K562 (cell line): Measurements from ENCODE around the gene PRDM12. TPM values are rescaled to one million over a fixed set of nuclear protein-coding genes. Genes with fewer than 3 reads are reported as not detected.

ENCODE experiments used
- ATAC-seq: fragments of 200-7000 bp; cut with Tn5 transposase; 3 replicates; pipeline ENCODE4 v1.9.1; 2020; ENCODE audit warnings: moderate library complexity
- BruUV-seq: library from RNA; stranded (reverse); fragments of 400-500 nt; replicated peaks from 2 replicates; lab custom pipeline; 2021; lab: Mats Ljungman, UMichigan
- CTCF ChIA-PET: fragments of 300-600 bp; formaldehyde crosslinking; extraction: SDS; loops from one replicate; lab custom pipeline; 2021; ENCODE audit warnings: low intra/inter-chr PET ratio; lab: Yijun Ruan, JAX
- POLR2A ChIA-PET: fragments of 300-600, 350-650 bp; sonication (Branson Sonifier 250); formaldehyde crosslinking; extraction: SDS; loops from one replicate; lab custom pipeline; 2021; ENCODE audit warnings: antibody characterized with exemption, inconsistent platforms; lab: Yijun Ruan, JAX
- DNase-seq, 4 experiments: peaks; one replicate each; pipeline versions ENCODE4 v3.0.0 to v3.0.0-alpha.2; 2011 to 2018; ENCODE audit warnings: low spot score in 3 of 4, mixed read lengths in 3 of 4; ENCODE audit errors: extremely low read depth in 1 of 4
- FAIRE-seq: peaks from 2 replicates; lab custom pipeline; 2011; peaks lifted over from hg19 to GRCh38; lab: Jason Lieb, UNC
- H2AFZ ChIP-seq: 2 replicates; pipeline ENCODE4 v1.6.0; 2011; ENCODE audit warnings: low read depth, low read length, control low read depth, inconsistent platforms
- H3K27ac ChIP-seq: fragments of 200-600 bp; 3 replicates; pipeline ENCODE4 v1.8.0; 2011; ENCODE audit warnings: low read depth, mild to moderate bottlenecking, control low read depth, inconsistent platforms, low read length, moderate library complexity, mixed read lengths; ENCODE audit errors: extremely low read depth
- H3K27me3 ChIP-seq, 2 experiments: fragments of 300-600 bp in 1 of 2; 2 replicates in 1 of 2; 3 replicates in 1 of 2; pipeline versions ENCODE4 v1.6.0 to v1.8.0; 2011; ENCODE audit warnings: inconsistent platforms in 2 of 2, low read length in 2 of 2, mild to moderate bottlenecking in 1 of 2, mixed read lengths in 1 of 2, moderate library complexity in 1 of 2; ENCODE audit not compliant: control insufficient read depth in 2 of 2, insufficient read depth in 2 of 2
- H3K36me3 ChIP-seq: fragments of 300-600 bp; 3 replicates; pipeline ENCODE4 v1.8.0; 2011; ENCODE audit warnings: mild to moderate bottlenecking, low read length, inconsistent platforms; ENCODE audit not compliant: control insufficient read depth, insufficient read depth
- H3K4me1 ChIP-seq, 2 experiments: fragments of 200-600 bp in 1 of 2; replicated peaks in 1 of 2; 2 replicates in 1 of 2; 3 replicates in 1 of 2; pipeline versions ENCODE4 v1.5.1 to v1.8.0; 2011; ENCODE audit warnings: inconsistent platforms in 2 of 2, low read length in 2 of 2, mild to moderate bottlenecking in 1 of 2, mixed read lengths in 1 of 2, moderate library complexity in 1 of 2; ENCODE audit not compliant: control insufficient read depth in 2 of 2, insufficient read depth in 2 of 2
- H3K4me2 ChIP-seq: 2 replicates; pipeline ENCODE4 v1.6.1; 2011; ENCODE audit warnings: low read length, control low read depth, inconsistent platforms, mixed read lengths; ENCODE audit not compliant: insufficient read depth
- H3K4me3 ChIP-seq: fragments of 200-600 bp; sonication (generic), shearing (Covaris generic); 2 replicates; pipeline ENCODE4 v1.5.1; 2016; ENCODE audit warnings: control low read depth, inconsistent platforms
- H3K79me2 ChIP-seq: fragments of 200-600 bp; 3 replicates; pipeline ENCODE4 v1.8.0; 2011; ENCODE audit warnings: low read length, inconsistent platforms; ENCODE audit not compliant: control insufficient read depth, insufficient read depth
- H3K9ac ChIP-seq, 2 experiments: 2 replicates each; pipeline versions ENCODE4 v1.6.0 to v1.6.1; 2011; ENCODE audit warnings: low read depth in 2 of 2, low read length in 2 of 2, control low read depth in 1 of 2, inconsistent platforms in 1 of 2, mild to moderate bottlenecking in 1 of 2, mixed read lengths in 1 of 2; ENCODE audit not compliant: insufficient read depth in 1 of 2
- H3K9me1 ChIP-seq: one replicate; pipeline ENCODE4 v1.6.0; 2011; ENCODE audit warnings: inconsistent platforms, mild to moderate bottlenecking, low read length, moderate library complexity; ENCODE audit not compliant: control insufficient read depth, insufficient read depth
- H3K9me3 ChIP-seq: replicated peaks from 2 replicates; pipeline ENCODE4 v1.5.1; 2011; ENCODE audit warnings: low read depth, low read length, inconsistent platforms; ENCODE audit not compliant: control insufficient read depth, insufficient read depth
- H4K20me1 ChIP-seq: replicated peaks from 2 replicates; pipeline ENCODE4 v1.6.1; 2011; ENCODE audit warnings: low read length, inconsistent platforms, mixed read lengths; ENCODE audit not compliant: control insufficient read depth, insufficient read depth
- CXXC5 ChIP-seq: fragments of 250-450 bp; sonication (Bioruptor Pico); IDR thresholded peaks from 2 replicates; pipeline ENCODE4 v1.8.0; 2022; ENCODE audit warnings: inconsistent platforms, mild to moderate bottlenecking, moderate library complexity
- FOXM1 ChIP-seq, 2 experiments: fragments of 450-650 bp in 1 of 2; sonication (generic) in 1 of 2; formaldehyde crosslinking in 1 of 2; IDR thresholded peaks; 2 replicates each; pipeline versions ENCODE4 v1.6.1 to v1.9.0; 2017 to 2022; ENCODE audit warnings: low read depth in 2 of 2, mild to moderate bottlenecking in 2 of 2, missing genetic modification reagents in 1 of 2, moderate library complexity in 1 of 2
- GTF2A2 ChIP-seq: IDR thresholded peaks from 2 replicates; pipeline ENCODE4 v1.6.1; 2016; ENCODE audit warnings: mild to moderate bottlenecking, missing genetic modification characterization, missing compliant biosample characterization
- POLR2G ChIP-seq: fragments of 200-400 bp; formaldehyde crosslinking; IDR thresholded peaks from 2 replicates; pipeline ENCODE4 v1.6.1; 2017; ENCODE audit warnings: low read depth, mild to moderate bottlenecking, antibody characterized with exemption, low read length, moderate library complexity
- PRMT5 ChIP-seq: sonication (generic); formaldehyde crosslinking; IDR thresholded peaks from 2 replicates; pipeline ENCODE4 v1.5.0; 2020; ENCODE audit warnings: missing genetic modification reagents
- TAF1 ChIP-seq: IDR thresholded peaks from 2 replicates; pipeline ENCODE4 v1.6.1; 2011; ENCODE audit warnings: mild to moderate bottlenecking, low read length, moderate library complexity; ENCODE audit not compliant: insufficient read depth, control insufficient read depth, severe bottlenecking; ENCODE audit errors: extremely low read depth
- TFAM ChIP-seq: fragments of 250-450 bp; sonication (Bioruptor Pico); conservative IDR thresholded peaks from 2 replicates; pipeline ENCODE4 v1.5.0; 2021; ENCODE audit warnings: mild to moderate bottlenecking, moderate library complexity
- ZNF197 ChIP-seq: fragments of 200-800 bp; sonication (Bioruptor generic); IDR thresholded peaks from 2 replicates; pipeline ENCODE4 v1.6.1; 2016; ENCODE audit warnings: low read depth, missing genetic modification characterization, missing compliant biosample characterization
- ZNF24 ChIP-seq: fragments of 450-650 bp; IDR thresholded peaks from 2 replicates; pipeline ENCODE4 v1.6.1; 2016
- ZNF395 ChIP-seq: fragments of 200-800 bp; sonication (Bioruptor generic); IDR thresholded peaks from 2 replicates; pipeline ENCODE4 v1.6.1; 2017; ENCODE audit warnings: missing genetic modification characterization, missing compliant biosample characterization
- ZNF41 ChIP-seq: fragments of 250-450 bp; sonication (Bioruptor Pico); conservative IDR thresholded peaks from 2 replicates; pipeline ENCODE4 v1.4.0; 2020; ENCODE audit warnings: mild to moderate bottlenecking
- ZNF431 ChIP-seq: sonication (generic); formaldehyde crosslinking; IDR thresholded peaks from 2 replicates; pipeline ENCODE4 v1.8.0; 2022; ENCODE audit warnings: mild to moderate bottlenecking, missing genetic modification reagents
- WGBS: fragments of 100-300 bp; shearing (Covaris generic); methylation state at CpG from one replicate; pipeline ENCODE4 v1.1.6; 2016; ENCODE audit warnings: low coverage, mixed read lengths; ENCODE audit not compliant: insufficient coverage; ENCODE audit errors: missing lambda C conversion rate; 5-methylcytosine and 5-hydroxymethylcytosine counted together
- in situ Hi-C: fragments of 300-500 bp; cut with MboI; formaldehyde crosslinking; loops from 4 replicates; pipeline ENCODE4 v1.15.0; 2018; ENCODE audit warnings: inconsistent platforms, mixed read lengths
- intact Hi-C: fragments of 100-400 bp; cut with micrococcal nuclease; formaldehyde crosslinking; loops from 2 replicates; pipeline ENCODE4 v1.14.2; 2022
- polyA plus RNA-seq, 8 experiments: library from polyadenylated mRNA; depleted of rRNA in 4 of 8; stranded (reverse) in 5 of 8; unstranded in 3 of 8; fragments of >200 nt; fragmentation: Nextera tagmentation in 2 of 8; fragmentation: Illumina TruSeq in 1 of 8; extraction: Ambion mirVana in 2 of 8; extraction: Trizol in 1 of 8; gene quantifications; 2 replicates each; pipeline versions ENCODE4 v1.2.1 to v1.2.3, GENCODE V29; 2011 to 2014; ENCODE audit warnings: inconsistent platforms in 1 of 8, missing spikeins in 1 of 8
- total RNA-seq, 7 experiments: library from RNA; depleted of rRNA in 6 of 7; stranded (reverse); fragments of >200 nt in 6 of 7; fragmentation: Illumina TruSeq in 2 of 7; extraction: Trizol in 2 of 7; gene quantifications; 2 replicates each; pipeline versions ENCODE4 v1.2.1 to v1.2.3, GENCODE V29; 2011 to 2021; ENCODE audit warnings: low replicate concordance in 1 of 7
- TF ChIP-seq, protein P1 (sequence below): sonication (generic); formaldehyde crosslinking; IDR thresholded peaks from 2 replicates; pipeline ENCODE4 v1.8.0; 2022; ENCODE audit warnings: missing genetic modification reagents, mild to moderate bottlenecking, borderline replicate concordance

Gene PRDM12
- total and polyA plus RNA-seq, 9 of the 15 experiments (the other 6 are each of a cell fraction or from before 2014, with no cell fraction given): 0.04 to 0.22 (median 0.07) TPM; not detected in 3

DNA sequence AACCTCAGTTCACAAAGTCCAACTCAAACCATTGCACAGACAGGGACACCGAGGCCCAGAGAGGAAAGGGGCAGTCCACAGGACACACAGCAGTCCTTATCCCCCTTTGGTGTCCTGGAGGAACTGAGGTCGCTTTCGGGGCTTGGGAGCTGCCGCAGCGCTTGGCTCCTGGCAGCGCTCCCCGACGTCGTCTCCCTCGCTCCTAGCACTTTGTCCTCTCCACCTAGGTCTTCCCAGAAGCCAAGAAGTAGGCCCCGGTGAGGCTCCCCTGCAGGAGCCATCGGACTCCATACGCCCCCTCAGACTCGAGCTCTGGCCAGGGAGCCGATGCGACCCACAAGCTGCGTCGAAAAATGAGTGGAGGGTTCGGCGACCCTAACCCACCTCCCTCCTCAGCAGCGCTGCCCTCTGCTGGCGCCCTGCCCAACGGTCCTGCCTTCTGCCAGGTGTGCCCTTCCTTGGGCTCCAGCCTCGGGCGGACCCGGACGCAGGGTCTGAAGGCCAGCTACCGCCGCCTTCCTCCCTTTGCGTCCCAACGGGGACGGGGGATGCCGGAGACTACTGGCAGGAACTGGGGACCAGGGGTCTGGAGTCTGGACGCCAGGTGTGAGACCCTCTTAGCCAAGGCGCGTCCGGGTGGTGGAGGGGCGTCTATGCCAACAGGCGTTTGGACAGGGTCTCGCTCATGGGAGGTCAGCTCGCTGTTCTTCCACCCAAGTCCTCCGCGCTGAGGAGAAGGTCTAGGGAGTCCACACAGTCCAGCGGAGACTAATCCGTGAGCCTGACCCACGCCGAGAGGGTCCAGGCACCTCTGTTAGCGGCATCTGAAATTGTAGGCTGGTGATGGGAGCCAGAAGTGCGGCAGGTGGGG lies 2.1 kb upstream of the PRDM12 start:
- WGBS: 46% methylated on average over 25 of the region's 49 CpGs
- ChIA-PET POLR2A (interaction anchor here (0.6 kb wide), 1 partner anchor 13 kb away, joined by 3 read pairs; no protein-coding TSS in a partner anchor), CTCF (no interaction called here)
- Histone ChIP-seq H3K9ac (no peak overlapping the region), H4K20me1 (peaks cover 6% of the 10 kb centered on the region), H3K4me3 (no peak overlapping the region), H3K36me3 (no peaks in the 10 kb centered on the region), H3K27me3 (peaks cover 73 to 88% of the 10 kb centered on the region in 2 experiments), H3K9me1 (no peaks in the 10 kb centered on the region), H3K9me3 (no peaks in the 10 kb centered on the region), H3K4me1 (peaks cover 0 to 69% of the 10 kb centered on the region in 2 experiments; a peak in 2 of 5 replicates), H2AFZ (no peak overlapping the region), H3K27ac (no peak overlapping the region), H3K4me2 (no peak overlapping the region), H3K79me2 (no peaks in the 10 kb centered on the region)
- intact Hi-C loops (no loop called here), in situ Hi-C loops (no loop called here)
- DNase-seq (no peak), FAIRE-seq (no peak), ATAC-seq (no peak)
- TF ChIP-seq ZNF41 (CRISPR knock-in tag): no peak
- no peak for TF ChIP-seq ZNF431 (CRISPR knock-in tag)
- TF ChIP-seq ZNF197 (CRISPR knock-in tag): no peak
- BruUV-seq: no TSS peak

DNA sequence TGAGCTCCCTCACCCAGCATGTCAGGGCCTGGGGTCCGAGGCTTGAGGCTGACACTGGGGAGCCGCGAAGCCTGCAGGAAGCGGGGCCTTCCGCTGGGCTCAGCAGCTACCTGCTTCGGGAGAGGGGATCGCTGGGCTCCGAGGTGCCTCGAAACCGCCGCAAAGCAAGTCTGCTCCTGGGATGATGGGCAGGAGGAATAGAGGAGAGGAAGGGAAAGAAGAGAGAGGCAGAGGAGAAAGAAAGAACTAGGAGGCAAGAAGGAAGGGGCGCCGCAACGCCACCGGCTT lies 1.5 kb upstream of the PRDM12 start:
- Histone ChIP-seq H3K4me1 (peaks cover 0 to 69% of the 10 kb centered on the region in 2 experiments; a peak in 2 of 5 replicates), H4K20me1 (peaks cover 6% of the 10 kb centered on the region), H3K4me3 (no peak overlapping the region), H3K27me3 (peaks cover 73 to 90% of the 10 kb centered on the region in 2 experiments), H2AFZ (no peak overlapping the region), H3K9me3 (no peaks in the 10 kb centered on the region), H3K27ac (no peak overlapping the region), H3K36me3 (no peaks in the 10 kb centered on the region), H3K9me1 (no peaks in the 10 kb centered on the region), H3K9ac (no peak overlapping the region), H3K4me2 (no peak overlapping the region), H3K79me2 (no peaks in the 10 kb centered on the region)
- no peak for DNase-seq
- in situ Hi-C loops (no loop called here), intact Hi-C loops (no loop called here)
- POLR2A ChIA-PET: interaction anchor here (0.5 kb wide), 1 partner anchor 336 kb away, joined by 3 read pairs; no protein-coding TSS in a partner anchor
- WGBS: 24% methylated on average over 11 of the region's 15 CpGs
- CTCF ChIA-PET: no interaction called here
- no TSS peak for BruUV-seq
- no peak; the same call in 2 of the 3 replicates for ATAC-seq
- no peak for FAIRE-seq
- TF ChIP-seq TFAM (CRISPR knock-in tag) (no peak), FOXM1 (IDR thresholded peaks at IDR 0.05; ENCODE audit: low read depth) (no peak), FOXM1 (CRISPR knock-in tag; IDR thresholded peaks at IDR 0.05; ENCODE audit: low read depth) (no peak), POLR2G (no peak), PRMT5 (CRISPR knock-in tag) (no peak), CXXC5 (CRISPR knock-in tag) (no peak), TAF1 (no peak), ZNF395 (CRISPR knock-in tag) (no peak), ZNF24 (no peak), GTF2A2 (tag) (no peak)
- TF ChIP-seq, protein P1, sequence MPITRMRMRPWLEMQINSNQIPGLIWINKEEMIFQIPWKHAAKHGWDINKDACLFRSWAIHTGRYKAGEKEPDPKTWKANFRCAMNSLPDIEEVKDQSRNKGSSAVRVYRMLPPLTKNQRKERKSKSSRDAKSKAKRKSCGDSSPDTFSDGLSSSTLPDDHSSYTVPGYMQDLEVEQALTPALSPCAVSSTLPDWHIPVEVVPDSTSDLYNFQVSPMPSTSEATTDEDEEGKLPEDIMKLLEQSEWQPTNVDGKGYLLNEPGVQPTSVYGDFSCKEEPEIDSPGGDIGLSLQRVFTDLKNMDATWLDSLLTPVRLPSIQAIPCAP (CRISPR knock-in tag): no peak
